ENCODE measurements around the gene TSPAN18.

The TSPAN18 gene

DNA sequence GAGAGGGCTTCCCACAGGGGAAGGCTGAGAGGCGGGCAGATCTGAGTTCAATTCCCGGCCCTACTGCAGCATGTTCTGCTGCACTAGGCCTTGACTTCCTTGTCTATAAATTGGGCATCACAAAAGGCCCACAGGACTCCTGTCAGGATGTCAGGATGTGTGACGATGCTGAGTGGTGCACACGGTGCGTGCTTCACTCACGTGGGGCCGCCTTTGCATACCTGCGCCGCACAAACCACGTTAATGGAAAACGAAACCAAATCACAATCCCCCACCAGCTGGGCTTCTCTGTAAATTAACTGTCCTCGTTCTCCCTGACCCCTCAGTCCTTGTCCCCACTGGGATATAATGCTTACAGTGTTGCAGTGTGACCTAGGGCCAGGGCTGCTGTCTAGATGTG lies 32.3 kb upstream of the TSPAN18 start:
- H3K36me3 ChIP-seq (ENCODE audit: insufficient read depth, low read length): no peaks in the 10 kb centered on the region
- no peaks in the 10 kb centered on the region for H3K9me3 ChIP-seq (ENCODE audit: insufficient read depth, low read depth, low read length)
- H3K9me2 ChIP-seq (replicated peaks; ENCODE audit: low read depth, low read length): no peaks in the 10 kb centered on the region
- no peaks in the 10 kb centered on the region for H3K4me1 ChIP-seq (ENCODE audit: insufficient read depth, low read length, poor library complexity, severe bottlenecking)
- no peak overlapping the region for H2AFZ ChIP-seq (ENCODE audit: low read length)
- H3K4me2 ChIP-seq (ENCODE audit: low read depth, low read length, poor library complexity, severe bottlenecking): no peak overlapping the region
- H3K79me2 ChIP-seq (ENCODE audit: insufficient read depth, low read length): no peaks in the 10 kb centered on the region
- H4K20me1 ChIP-seq (ENCODE audit: insufficient read depth, low read length, poor library complexity, severe bottlenecking): no peaks in the 10 kb centered on the region
- no peaks in the 10 kb centered on the region for H3K27me3 ChIP-seq (ENCODE audit: insufficient read depth, low read length, poor library complexity, severe bottlenecking)
- TF ChIP-seq, protein P1, sequence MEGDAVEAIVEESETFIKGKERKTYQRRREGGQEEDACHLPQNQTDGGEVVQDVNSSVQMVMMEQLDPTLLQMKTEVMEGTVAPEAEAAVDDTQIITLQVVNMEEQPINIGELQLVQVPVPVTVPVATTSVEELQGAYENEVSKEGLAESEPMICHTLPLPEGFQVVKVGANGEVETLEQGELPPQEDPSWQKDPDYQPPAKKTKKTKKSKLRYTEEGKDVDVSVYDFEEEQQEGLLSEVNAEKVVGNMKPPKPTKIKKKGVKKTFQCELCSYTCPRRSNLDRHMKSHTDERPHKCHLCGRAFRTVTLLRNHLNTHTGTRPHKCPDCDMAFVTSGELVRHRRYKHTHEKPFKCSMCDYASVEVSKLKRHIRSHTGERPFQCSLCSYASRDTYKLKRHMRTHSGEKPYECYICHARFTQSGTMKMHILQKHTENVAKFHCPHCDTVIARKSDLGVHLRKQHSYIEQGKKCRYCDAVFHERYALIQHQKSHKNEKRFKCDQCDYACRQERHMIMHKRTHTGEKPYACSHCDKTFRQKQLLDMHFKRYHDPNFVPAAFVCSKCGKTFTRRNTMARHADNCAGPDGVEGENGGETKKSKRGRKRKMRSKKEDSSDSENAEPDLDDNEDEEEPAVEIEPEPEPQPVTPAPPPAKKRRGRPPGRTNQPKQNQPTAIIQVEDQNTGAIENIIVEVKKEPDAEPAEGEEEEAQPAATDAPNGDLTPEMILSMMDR (conservative IDR thresholded peaks at IDR 0.05; ENCODE audit: low read length): no peak
- TF ChIP-seq EZH2phosphoT487 (IDR thresholded peaks at IDR 0.05; ENCODE audit: borderline replicate concordance): no peak
- no peak overlapping the region for H3K4me3 ChIP-seq (ENCODE audit: low read length, poor library complexity, severe bottlenecking)
- H3F3A ChIP-seq (ENCODE audit: low read depth): no peaks in the 10 kb centered on the region
- H3K9ac ChIP-seq (ENCODE audit: low read depth, low read length, poor library complexity, severe bottlenecking): no peak overlapping the region

DNA sequence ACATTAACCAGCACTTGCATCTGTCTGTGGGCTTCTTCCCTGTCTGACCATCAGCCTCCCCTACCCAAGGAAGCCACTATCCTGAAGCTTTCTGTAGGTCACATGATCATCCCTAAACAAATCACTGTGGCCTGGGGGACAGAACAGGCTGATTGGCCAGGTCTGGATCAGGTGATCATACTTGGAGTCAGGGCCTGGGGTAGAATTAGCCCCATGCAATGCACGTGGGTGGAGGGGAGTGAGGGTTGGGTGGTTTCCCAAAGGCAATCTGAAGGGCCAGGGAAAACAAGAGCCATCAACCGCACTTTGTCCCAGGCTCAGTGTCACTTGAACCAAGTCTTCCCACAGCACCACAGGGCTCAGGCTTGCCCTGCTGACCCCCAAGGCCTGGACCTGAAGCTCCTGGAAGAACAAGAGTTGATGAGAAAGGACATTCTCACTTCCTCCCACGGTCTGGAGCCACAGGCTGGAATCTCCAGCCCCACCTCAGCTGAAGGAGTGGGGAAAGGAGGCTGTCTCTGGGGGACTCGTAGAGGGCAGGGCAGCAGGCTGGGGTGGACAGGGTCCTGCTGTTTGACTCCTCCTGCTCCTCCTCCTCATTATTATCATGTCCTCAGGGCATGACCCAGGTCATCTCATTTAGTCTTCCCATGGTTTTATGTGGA lies 31.5 kb upstream of the TSPAN18 start:
- Histone ChIP-seq H3K9ac (ENCODE audit: low read depth, low read length, poor library complexity, severe bottlenecking) (no peak overlapping the region), H3K4me2 (ENCODE audit: low read depth, low read length, poor library complexity, severe bottlenecking) (no peak overlapping the region), H3K9me2 (replicated peaks; ENCODE audit: low read depth, low read length) (no peaks in the 10 kb centered on the region), H2AFZ (ENCODE audit: low read length) (no peak overlapping the region), H3F3A (ENCODE audit: low read depth) (no peaks in the 10 kb centered on the region), H3K9me3 (ENCODE audit: insufficient read depth, low read depth, low read length) (no peaks in the 10 kb centered on the region), H3K27me3 (ENCODE audit: insufficient read depth, low read length, poor library complexity, severe bottlenecking) (no peaks in the 10 kb centered on the region), H4K20me1 (ENCODE audit: insufficient read depth, low read length, poor library complexity, severe bottlenecking) (no peaks in the 10 kb centered on the region), H3K79me2 (ENCODE audit: insufficient read depth, low read length) (no peaks in the 10 kb centered on the region), H3K4me3 (ENCODE audit: low read length, poor library complexity, severe bottlenecking) (no peak overlapping the region), H3K36me3 (ENCODE audit: insufficient read depth, low read length) (no peaks in the 10 kb centered on the region), H3K4me1 (ENCODE audit: insufficient read depth, low read length, poor library complexity, severe bottlenecking) (no peaks in the 10 kb centered on the region)
- no peak for TF ChIP-seq EZH2phosphoT487 (IDR thresholded peaks at IDR 0.05; ENCODE audit: borderline replicate concordance)
- TF ChIP-seq, protein P1 (conservative IDR thresholded peaks at IDR 0.05; ENCODE audit: low read length): no peak

DNA sequence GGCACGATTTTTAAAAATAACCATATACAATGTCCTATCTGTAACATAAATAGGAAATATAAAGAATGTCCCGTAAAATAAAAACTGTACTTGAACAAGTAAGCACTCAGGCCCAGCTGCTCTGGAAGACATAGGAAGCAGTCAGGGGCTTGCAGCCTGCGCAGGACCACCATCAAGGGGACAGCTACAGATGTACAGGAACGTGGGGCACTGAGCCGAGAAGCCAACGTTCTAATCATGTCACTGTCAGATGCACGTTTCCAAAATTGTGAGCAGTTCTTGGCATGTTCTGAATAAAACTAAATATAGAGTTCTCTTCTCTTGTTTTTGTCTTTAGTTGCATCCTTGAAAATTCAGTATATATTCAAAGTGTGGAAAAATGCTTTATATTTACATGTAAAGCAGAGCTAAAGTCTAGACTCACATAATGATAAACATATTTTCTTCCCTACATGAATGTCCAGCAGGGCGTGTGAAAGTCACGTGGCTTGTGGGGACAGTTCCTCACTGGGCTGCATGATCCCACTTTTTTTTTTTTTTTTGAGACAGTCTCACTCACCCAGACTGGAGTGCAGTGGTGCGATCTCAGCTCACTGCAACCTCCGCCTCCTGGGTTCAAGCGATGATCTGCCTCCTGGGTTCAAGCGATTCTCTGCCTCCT lies 28.4 kb upstream of the TSPAN18 start:
- Histone ChIP-seq H3K27me3 (ENCODE audit: insufficient read depth, low read length, poor library complexity, severe bottlenecking) (no peaks in the 10 kb centered on the region), H3F3A (ENCODE audit: low read depth) (no peaks in the 10 kb centered on the region), H3K4me1 (ENCODE audit: insufficient read depth, low read length, poor library complexity, severe bottlenecking) (peaks cover 5% of the 10 kb centered on the region), H3K79me2 (ENCODE audit: insufficient read depth, low read length) (no peaks in the 10 kb centered on the region), H3K4me3 (ENCODE audit: low read length, poor library complexity, severe bottlenecking) (no peak overlapping the region), H2AFZ (ENCODE audit: low read length) (no peak overlapping the region), H3K9me3 (ENCODE audit: insufficient read depth, low read depth, low read length) (no peaks in the 10 kb centered on the region), H3K9ac (ENCODE audit: low read depth, low read length, poor library complexity, severe bottlenecking) (no peak overlapping the region), H3K36me3 (ENCODE audit: insufficient read depth, low read length) (no peaks in the 10 kb centered on the region), H3K4me2 (ENCODE audit: low read depth, low read length, poor library complexity, severe bottlenecking) (no peak overlapping the region), H4K20me1 (ENCODE audit: insufficient read depth, low read length, poor library complexity, severe bottlenecking) (no peaks in the 10 kb centered on the region), H3K9me2 (replicated peaks; ENCODE audit: low read depth, low read length) (no peaks in the 10 kb centered on the region)
- TF ChIP-seq, protein P1 (conservative IDR thresholded peaks at IDR 0.05; ENCODE audit: low read length): no peak
- no peak for TF ChIP-seq EZH2phosphoT487 (IDR thresholded peaks at IDR 0.05; ENCODE audit: borderline replicate concordance)
